ENCODE data around the gene PF4V1.

Gene PF4V1

GRCh38 chr4:73847526-73848182 lies 5.4 kb upstream of the PF4V1 start:
- peak; percentile 16 for DNase-seq

GRCh38 chr4:73848183-73848777 lies 4.8 kb upstream of the PF4V1 start:
- DNase-seq: no peak

- DNase-seq: no peak
Measured at GRCh38 chr4:73850261-73850970, 2.7 kb upstream of the PF4V1 start.

GRCh38 chr4:73851293-73851692 lies 1.8 kb upstream of the PF4V1 start:
- no peak for DNase-seq

GRCh38 chr4:73852771-73853170 lies 325 bp upstream of the PF4V1 start:
- DNase-seq: no peak

GRCh38 chr4:73853718-73854473 lies 800 bp downstream of the PF4V1 start:
- DNase-seq: no peak

GRCh38 chr4:73855406-73855805 lies 2.3 kb downstream of the PF4V1 start:
- no peak for DNase-seq

GRCh38 chr4:73856518-73856917 lies 3.4 kb downstream of the PF4V1 start:
- DNase-seq: no peak

GRCh38 chr4:73859614-73860088 lies 6.6 kb downstream of the PF4V1 start:
- no peak for DNase-seq

- no peak for DNase-seq
Measured at GRCh38 chr4:73860181-73860580, 7.1 kb downstream of the PF4V1 start.

GRCh38 chr4:73860917-73861316 lies 7.8 kb downstream of the PF4V1 start:
- no peak for DNase-seq

- DNase-seq: no peak
Measured at GRCh38 chr4:73862322-73862721, 9.2 kb downstream of the PF4V1 start.

GRCh38 chr4:73864365-73864764 lies 11.3 kb downstream of the PF4V1 start:
- peak; percentile 11 for DNase-seq

- DNase-seq: no peak
Measured at GRCh38 chr4:73864961-73865360, 11.9 kb downstream of the PF4V1 start.

GRCh38 chr4:73865431-73866096 lies 12.5 kb downstream of the PF4V1 start:
- no peak for DNase-seq

- no peak for DNase-seq
Measured at GRCh38 chr4:73866246-73866645, 13.2 kb downstream of the PF4V1 start.

GRCh38 chr4:73867783-73868182 lies 14.7 kb downstream of the PF4V1 start:
- no peak for DNase-seq

GRCh38 chr4:73868206-73869129 lies 15.4 kb downstream of the PF4V1 start:
- no peak for DNase-seq

- no peak for DNase-seq
Measured at GRCh38 chr4:73869130-73870055, 16.3 kb downstream of the PF4V1 start, which contains the start of gene CXCL1. TSS of gene CXCL1 (plus strand) at chr4:73869393. CDS start at chr4:73869471, 78 bp downstream.

GRCh38 chr4:73870260-73870659 lies 17.2 kb downstream of the PF4V1 start:
- no peak for DNase-seq

All from hematopoietic multipotent progenitor cell treated with erythropoietin and hydrocortisone succinate and interleukin-3 and kit ligand, for 8 days (in vitro differentiated cells).